Ishikawa (cell line): ENCODE results near the gene TMEM175.

Source experiments
- CEBPB ChIP-seq: IDR thresholded peaks from 2 replicates; pipeline ENCODE4 v1.6.1; 2012
- EGR1 ChIP-seq: IDR thresholded peaks from 2 replicates; pipeline ENCODE4 v1.6.1; 2012
- EP300 ChIP-seq: IDR thresholded peaks from 2 replicates; pipeline ENCODE4 v1.6.1; 2012; ENCODE audit warnings: borderline replicate concordance
- FOXM1 ChIP-seq: IDR thresholded peaks from 2 replicates; pipeline ENCODE4 v1.6.1; 2012; ENCODE audit warnings: low read depth, borderline replicate concordance
- MAX ChIP-seq: IDR thresholded peaks from 2 replicates; pipeline ENCODE4 v1.6.1; 2012
- NFIC ChIP-seq: IDR thresholded peaks from 2 replicates; pipeline ENCODE4 v1.6.1; 2012
- RAD21 ChIP-seq: IDR thresholded peaks from 2 replicates; pipeline ENCODE4 v1.6.1; 2012; ENCODE audit warnings: low read depth
- REST ChIP-seq: IDR thresholded peaks from 2 replicates; pipeline ENCODE4 v1.6.1; 2012; ENCODE audit warnings: low read depth, mild to moderate bottlenecking
- TAF1 ChIP-seq: IDR thresholded peaks from 2 replicates; pipeline ENCODE4 v1.6.1; 2012; ENCODE audit warnings: low read depth, mild to moderate bottlenecking
- TEAD4 ChIP-seq: IDR thresholded peaks from 2 replicates; pipeline ENCODE4 v1.6.1; 2012
- YY1 ChIP-seq: IDR thresholded peaks from 2 replicates; pipeline ENCODE4 v1.6.1; 2012; ENCODE audit warnings: low read depth
- ZBTB7A ChIP-seq: IDR thresholded peaks from 2 replicates; pipeline ENCODE4 v1.6.1; 2012; ENCODE audit warnings: low read depth

GRCh38 chr4:915595-915994 is 16.7 kb upstream of the TMEM175 start:
- TF ChIP-seq MAX (no peak), EP300 (no peak), TAF1 (no peak), YY1 (no peak), RAD21 (no peak), TEAD4 (no peak), CEBPB (no peak), EGR1 (no peak), REST (no peak), ZBTB7A (no peak), FOXM1 (no peak), NFIC (no peak)
